OCI-LY1 (cell line): Measurements from ENCODE around the gene CHRM2.

ENCODE experiments used
- EZH2 ChIP-seq: fragments of 200-600 bp; sonication (generic), shearing (Covaris generic); IDR thresholded peaks from 2 replicates; pipeline ENCODE4 v1.8.0; 2017; ENCODE audit warnings: borderline replicate concordance, mixed run types, mild to moderate bottlenecking, antibody characterized with exemption, low read length, moderate library complexity, mixed read lengths
- TF ChIP-seq, protein P1 (sequence below): fragments of 200-600 bp; sonication (generic), shearing (Covaris generic); IDR thresholded peaks from 2 replicates; pipeline ENCODE4 v1.5.1; 2017; ENCODE audit warnings: mild to moderate bottlenecking, antibody characterized with exemption, low read length, moderate library complexity, mixed read lengths

DNA sequence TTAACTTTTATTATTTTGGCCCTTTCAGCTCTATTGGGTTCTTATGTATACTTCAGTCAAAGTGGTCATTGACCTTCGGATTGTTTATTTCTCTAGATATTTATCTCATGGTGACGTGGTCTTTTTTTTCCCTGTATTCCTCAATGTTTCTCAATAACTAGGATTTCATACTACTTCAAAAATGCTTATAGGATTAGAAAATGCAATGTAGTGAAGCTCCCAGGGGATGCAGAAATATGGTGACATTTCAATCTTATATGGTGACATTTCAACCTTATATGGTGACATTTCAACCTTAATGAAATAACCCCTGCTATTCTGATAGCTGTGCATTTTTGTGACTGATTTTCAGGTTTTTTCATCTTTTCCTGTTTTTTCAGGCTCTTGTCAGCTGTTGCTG is 51.4 kb downstream of the CHRM2 start:
- TF ChIP-seq, protein P1, sequence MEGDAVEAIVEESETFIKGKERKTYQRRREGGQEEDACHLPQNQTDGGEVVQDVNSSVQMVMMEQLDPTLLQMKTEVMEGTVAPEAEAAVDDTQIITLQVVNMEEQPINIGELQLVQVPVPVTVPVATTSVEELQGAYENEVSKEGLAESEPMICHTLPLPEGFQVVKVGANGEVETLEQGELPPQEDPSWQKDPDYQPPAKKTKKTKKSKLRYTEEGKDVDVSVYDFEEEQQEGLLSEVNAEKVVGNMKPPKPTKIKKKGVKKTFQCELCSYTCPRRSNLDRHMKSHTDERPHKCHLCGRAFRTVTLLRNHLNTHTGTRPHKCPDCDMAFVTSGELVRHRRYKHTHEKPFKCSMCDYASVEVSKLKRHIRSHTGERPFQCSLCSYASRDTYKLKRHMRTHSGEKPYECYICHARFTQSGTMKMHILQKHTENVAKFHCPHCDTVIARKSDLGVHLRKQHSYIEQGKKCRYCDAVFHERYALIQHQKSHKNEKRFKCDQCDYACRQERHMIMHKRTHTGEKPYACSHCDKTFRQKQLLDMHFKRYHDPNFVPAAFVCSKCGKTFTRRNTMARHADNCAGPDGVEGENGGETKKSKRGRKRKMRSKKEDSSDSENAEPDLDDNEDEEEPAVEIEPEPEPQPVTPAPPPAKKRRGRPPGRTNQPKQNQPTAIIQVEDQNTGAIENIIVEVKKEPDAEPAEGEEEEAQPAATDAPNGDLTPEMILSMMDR, result no peak
- TF ChIP-seq EZH2, result no peak
